AG09309 (cell line): ENCODE results near the gene AGXT.

ENCODE experiments used
- DNase-seq: peaks from one replicate; pipeline ENCODE4 v3.0.0-alpha.2; 2010; ENCODE audit warnings: low read depth
- H3K4me3 ChIP-seq: 2 replicates; pipeline ENCODE4 v1.5.1; 2011; ENCODE audit warnings: mild to moderate bottlenecking, low read depth, low read length, moderate library complexity; ENCODE audit not compliant: control insufficient read depth
- CTCF ChIP-seq: IDR thresholded peaks from 2 replicates; pipeline ENCODE4 v1.5.1; 2011; ENCODE audit warnings: mild to moderate bottlenecking, low read depth, low read length, inconsistent platforms; ENCODE audit not compliant: insufficient read depth, control insufficient read depth; ENCODE audit errors: missing control alignments

Gene AGXT

GRCh38 chr2:240878341-240878936 lies 9.8 kb downstream of the AGXT start:
- no peak for DNase-seq
- no peak for TF ChIP-seq CTCF
- no peak overlapping the region for H3K4me3 ChIP-seq

- TF ChIP-seq CTCF: no peak
- no peak for DNase-seq
- H3K4me3 ChIP-seq: no peak overlapping the region
Measured at GRCh38 chr2:240879105-240879504, 10.5 kb downstream of the AGXT start.

GRCh38 chr2:240881913-240882312 lies 13.3 kb downstream of the AGXT start:
- DNase-seq: no peak
- no peak overlapping the region for H3K4me3 ChIP-seq
- TF ChIP-seq CTCF: no peak

- TF ChIP-seq CTCF: no peak
- no peak overlapping the region for H3K4me3 ChIP-seq
- no peak for DNase-seq
Measured at GRCh38 chr2:240884221-240884620, 15.6 kb downstream of the AGXT start.

GRCh38 chr2:240884745-240885144 lies 16.1 kb downstream of the AGXT start:
- TF ChIP-seq CTCF: no peak
- DNase-seq: no peak
- H3K4me3 ChIP-seq: no peak overlapping the region

GRCh38 chr2:240885566-240885965 lies 16.9 kb downstream of the AGXT start:
- H3K4me3 ChIP-seq: no peak overlapping the region
- no peak for DNase-seq
- no peak for TF ChIP-seq CTCF

GRCh38 chr2:240886023-240886565 lies 17.5 kb downstream of the AGXT start:
- H3K4me3 ChIP-seq: no peak overlapping the region
- no peak for TF ChIP-seq CTCF
- DNase-seq: no peak
